ENCODE data around the gene CHKA. TPM values are rescaled to one million over a fixed set of nuclear protein-coding genes. Genes with fewer than 3 reads are reported as not detected.
A peak's percentile ranks its signal among the peaks of the same experiment; 100 is the strongest.

The CHKA gene
- total RNA-seq: 60.4 and 64.3 TPM in 2 replicates
- long read RNA-seq, partial matches to known transcripts: 8 of 17 reads
- long read RNA-seq, other reads (novel, unspliced or antisense): 9 of 17 reads

GRCh38 chr11:68121067-68121899 is at the start of gene CHKA:
TSS of gene CHKA (minus strand) at chr11:68121388. CDS start at chr11:68121177, 211 bp downstream.
- H3K36me3 Mint-ChIP-seq (ENCODE audit: insufficient read depth): peaks cover 2% of the 10 kb centered on the region

DNA sequence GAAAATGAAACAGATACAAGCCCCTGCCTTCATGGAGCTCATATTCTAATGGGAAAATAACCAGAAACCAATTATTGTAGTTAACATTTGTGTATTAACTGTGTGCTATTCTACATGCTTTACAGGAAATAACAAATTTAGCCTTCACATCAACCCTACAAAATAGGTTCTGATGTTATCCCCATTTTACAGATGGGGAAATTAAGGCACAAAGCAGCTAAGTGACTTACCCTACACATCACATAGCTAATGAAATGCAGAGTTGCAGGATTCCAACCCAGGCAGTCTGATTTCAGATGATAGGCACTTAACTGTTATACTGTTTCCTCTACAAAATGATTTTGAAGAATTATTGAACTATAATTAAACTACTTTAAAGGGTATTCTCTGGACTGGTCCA is 48.3 kb upstream of the CHKA start:
- Mint-ChIP-seq H3K27ac (no peak overlapping the region), H3K36me3 (ENCODE audit: insufficient read depth) (peaks cover 34% of the 10 kb centered on the region), H3K4me1 (ENCODE audit: low read depth) (peaks cover 17% of the 10 kb centered on the region), H3K9me3 (ENCODE audit: low read depth) (no peaks in the 10 kb centered on the region), H3K27me3 (no peaks in the 10 kb centered on the region), H3K4me3 (ENCODE audit: low read depth) (no peak overlapping the region)
- no peak for DNase-seq (ENCODE audit: low spot score, unreplicated experiment)
- TF ChIP-seq, protein P1, sequence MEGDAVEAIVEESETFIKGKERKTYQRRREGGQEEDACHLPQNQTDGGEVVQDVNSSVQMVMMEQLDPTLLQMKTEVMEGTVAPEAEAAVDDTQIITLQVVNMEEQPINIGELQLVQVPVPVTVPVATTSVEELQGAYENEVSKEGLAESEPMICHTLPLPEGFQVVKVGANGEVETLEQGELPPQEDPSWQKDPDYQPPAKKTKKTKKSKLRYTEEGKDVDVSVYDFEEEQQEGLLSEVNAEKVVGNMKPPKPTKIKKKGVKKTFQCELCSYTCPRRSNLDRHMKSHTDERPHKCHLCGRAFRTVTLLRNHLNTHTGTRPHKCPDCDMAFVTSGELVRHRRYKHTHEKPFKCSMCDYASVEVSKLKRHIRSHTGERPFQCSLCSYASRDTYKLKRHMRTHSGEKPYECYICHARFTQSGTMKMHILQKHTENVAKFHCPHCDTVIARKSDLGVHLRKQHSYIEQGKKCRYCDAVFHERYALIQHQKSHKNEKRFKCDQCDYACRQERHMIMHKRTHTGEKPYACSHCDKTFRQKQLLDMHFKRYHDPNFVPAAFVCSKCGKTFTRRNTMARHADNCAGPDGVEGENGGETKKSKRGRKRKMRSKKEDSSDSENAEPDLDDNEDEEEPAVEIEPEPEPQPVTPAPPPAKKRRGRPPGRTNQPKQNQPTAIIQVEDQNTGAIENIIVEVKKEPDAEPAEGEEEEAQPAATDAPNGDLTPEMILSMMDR (IDR thresholded peaks at IDR 0.05; ENCODE audit: unreplicated experiment): no peak

More at GRCh38 chr11:68121067-68121899, at the start of gene CHKA:
- peaks cover 27% of the 10 kb centered on the region for H3K4me1 Mint-ChIP-seq (ENCODE audit: low read depth)
- H3K27me3 Mint-ChIP-seq: no peaks in the 10 kb centered on the region
- peak; percentile 84 for DNase-seq (ENCODE audit: low spot score, unreplicated experiment)
- H3K9me3 Mint-ChIP-seq (ENCODE audit: low read depth): no peaks in the 10 kb centered on the region
- TF ChIP-seq, protein P1 (IDR thresholded peaks at IDR 0.05; ENCODE audit: unreplicated experiment): no peak
- peak within 1 kb of the TSS; percentile 84 for H3K4me3 Mint-ChIP-seq (ENCODE audit: low read depth)
- peak within 1 kb of the TSS; percentile 97 for H3K27ac Mint-ChIP-seq

DNA sequence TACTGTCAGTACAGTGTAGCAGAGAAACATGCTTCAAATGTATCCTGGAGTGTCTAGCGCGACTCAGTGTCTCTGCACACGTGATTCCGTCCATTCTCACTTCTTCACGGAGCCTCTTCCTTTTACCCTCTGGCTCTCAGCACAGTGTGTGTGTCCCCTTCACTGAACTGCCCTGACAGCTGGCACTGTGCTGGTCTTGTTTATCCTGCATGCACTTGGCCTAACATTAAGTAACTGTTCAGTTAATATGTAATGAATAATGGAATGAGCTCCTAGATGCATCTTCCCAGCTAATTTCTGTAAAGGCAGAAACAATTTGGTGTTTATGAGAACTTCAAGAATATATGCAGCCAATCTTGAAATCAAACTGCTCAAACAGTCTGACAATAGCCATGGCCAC is 47.5 kb upstream of the CHKA start:
- TF ChIP-seq, protein P1 (IDR thresholded peaks at IDR 0.05; ENCODE audit: unreplicated experiment): no peak
- no peaks in the 10 kb centered on the region for H3K27me3 Mint-ChIP-seq
- DNase-seq (ENCODE audit: low spot score, unreplicated experiment): no peak
- no peak overlapping the region for H3K4me3 Mint-ChIP-seq (ENCODE audit: low read depth)
- peaks cover 35% of the 10 kb centered on the region for H3K36me3 Mint-ChIP-seq (ENCODE audit: insufficient read depth)
- no peaks in the 10 kb centered on the region for H3K9me3 Mint-ChIP-seq (ENCODE audit: low read depth)
- H3K4me1 Mint-ChIP-seq (ENCODE audit: low read depth): peaks cover 17% of the 10 kb centered on the region
- H3K27ac Mint-ChIP-seq: no peak overlapping the region

DNA sequence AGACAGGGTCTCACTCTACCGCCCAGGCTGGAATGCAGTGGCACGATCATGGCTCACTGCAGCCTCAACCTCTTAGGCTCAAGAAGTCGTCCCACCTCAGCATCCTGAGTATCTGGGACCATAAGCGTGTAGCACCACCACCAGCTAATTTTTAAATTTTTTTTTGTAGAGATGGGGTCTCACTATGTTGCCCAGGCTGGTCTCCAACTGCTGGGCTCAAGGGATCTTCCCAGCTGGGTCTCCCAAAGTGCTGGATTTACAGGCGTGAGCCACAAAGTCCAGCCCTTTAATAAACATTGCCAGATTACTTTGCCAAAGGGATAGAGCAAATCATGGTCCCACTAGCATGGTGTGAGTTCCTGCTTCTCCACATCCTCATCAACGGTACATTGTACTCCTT is 46.3 kb upstream of the CHKA start:
- H3K4me3 Mint-ChIP-seq (ENCODE audit: low read depth): no peak overlapping the region
- no peaks in the 10 kb centered on the region for H3K9me3 Mint-ChIP-seq (ENCODE audit: low read depth)
- H3K27me3 Mint-ChIP-seq: no peaks in the 10 kb centered on the region
- TF ChIP-seq, protein P1 (IDR thresholded peaks at IDR 0.05; ENCODE audit: unreplicated experiment): no peak
- peaks cover 17% of the 10 kb centered on the region for H3K4me1 Mint-ChIP-seq (ENCODE audit: low read depth)
- peaks cover 33% of the 10 kb centered on the region for H3K36me3 Mint-ChIP-seq (ENCODE audit: insufficient read depth)
- no peak for DNase-seq (ENCODE audit: low spot score, unreplicated experiment)
- H3K27ac Mint-ChIP-seq: no peak overlapping the region

- Mint-ChIP-seq H3K27me3 (no peaks in the 10 kb centered on the region), H3K4me1 (ENCODE audit: low read depth) (peaks cover 17% of the 10 kb centered on the region), H3K27ac (no peak overlapping the region)
These were observed 45.8 kb upstream of the CHKA start for GRCh38 chr11:68166969-68167368.

More at GRCh38 chr11:68166969-68167368, 45.8 kb upstream of the CHKA start:
- no peaks in the 10 kb centered on the region for H3K9me3 Mint-ChIP-seq (ENCODE audit: low read depth)
- no peak for DNase-seq (ENCODE audit: low spot score, unreplicated experiment)
- no peak overlapping the region for H3K4me3 Mint-ChIP-seq (ENCODE audit: low read depth)
- peaks cover 36% of the 10 kb centered on the region for H3K36me3 Mint-ChIP-seq (ENCODE audit: insufficient read depth)
- TF ChIP-seq, protein P1 (IDR thresholded peaks at IDR 0.05; ENCODE audit: unreplicated experiment): no peak
